HFF-Myc (cell line): ENCODE results near the gene GJB5.
A peak's percentile ranks its signal among the peaks of the same experiment; 100 is the strongest.

ENCODE experiments used
- DNase-seq: peaks from one replicate; pipeline ENCODE4 v3.0.0-alpha.2; 2011; ENCODE audit warnings: low read depth; ENCODE audit errors: extremely low read depth
- H3K4me3 ChIP-seq: replicated peaks from 2 replicates; pipeline ENCODE4 v1.5.1; 2011; ENCODE audit warnings: low read depth, mild to moderate bottlenecking, control low read depth, low read length
- CTCF ChIP-seq: IDR thresholded peaks from 2 replicates; pipeline ENCODE4 v1.5.1; 2012; ENCODE audit warnings: mild to moderate bottlenecking, low read depth, low read length, control low read depth; ENCODE audit errors: missing control alignments

The GJB5 gene

DNA sequence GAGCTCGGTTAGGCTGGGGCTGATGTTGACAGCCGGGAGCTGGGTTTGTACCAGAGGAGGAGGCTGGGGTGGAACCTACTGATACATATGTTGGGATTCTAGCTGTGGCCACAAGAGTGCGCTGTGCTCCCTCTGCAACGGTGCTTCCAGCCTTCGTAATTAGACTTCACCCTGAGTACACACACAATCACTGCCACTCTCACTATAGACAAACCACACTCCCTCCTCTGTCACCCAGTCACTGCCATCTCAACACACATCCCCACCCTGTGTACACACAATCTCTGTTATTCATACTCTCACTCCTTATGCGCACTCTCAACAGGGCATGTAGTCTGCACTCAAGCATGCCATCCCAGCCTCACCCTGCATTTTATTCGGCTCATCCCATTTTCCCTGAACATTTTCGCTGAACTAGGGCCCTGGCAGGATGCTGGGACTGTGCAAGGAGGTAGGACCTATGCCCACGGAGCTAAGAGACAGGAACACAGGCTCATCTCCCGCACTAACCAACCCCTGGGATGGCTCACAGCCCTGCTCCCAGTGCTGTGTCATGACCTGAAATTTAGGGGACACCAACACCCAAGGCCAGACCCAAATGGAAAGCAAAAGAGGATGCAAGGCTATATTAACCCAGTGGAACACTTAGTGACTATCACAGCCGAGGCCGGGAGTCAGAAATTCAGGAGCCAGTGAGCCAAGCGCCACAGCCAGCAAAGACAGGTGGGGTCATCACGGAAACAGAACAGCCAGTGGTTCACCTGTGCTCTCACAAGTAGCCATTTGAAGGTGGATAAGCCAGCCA, 31.9 kb downstream of the GJB5 start:
- no peak overlapping the region for H3K4me3 ChIP-seq
- peak; percentile 86 for TF ChIP-seq CTCF
- DNase-seq: peak; percentile 44

- DNase-seq: no peak
- no peak overlapping the region for H3K4me3 ChIP-seq
- TF ChIP-seq CTCF: no peak
Observed at GRCh38 chr1:34787461-34788420, 32.9 kb downstream of the GJB5 start.

DNA sequence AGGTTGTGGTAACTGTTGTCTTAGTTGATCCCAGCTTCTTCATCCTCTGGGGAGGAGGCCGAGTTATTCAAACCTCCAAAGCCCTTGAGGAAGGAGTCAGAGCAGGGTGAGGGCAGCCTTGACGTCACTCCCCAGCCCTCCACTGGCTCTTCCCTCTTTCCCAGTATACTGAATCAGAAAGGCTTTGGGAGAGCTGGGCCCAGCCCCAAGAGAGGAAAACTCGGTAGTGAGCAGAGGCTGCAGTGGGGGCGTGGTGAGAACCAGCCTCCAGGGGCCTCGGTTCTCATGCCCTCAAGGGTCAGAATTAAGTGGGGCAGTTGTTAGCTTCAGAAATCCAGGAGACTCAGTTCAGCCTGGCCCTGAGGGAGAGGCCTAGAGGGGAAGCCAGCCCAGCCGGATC, 36.1 kb downstream of the GJB5 start:
- DNase-seq: no peak
- TF ChIP-seq CTCF: no peak
- no peak overlapping the region for H3K4me3 ChIP-seq

DNA sequence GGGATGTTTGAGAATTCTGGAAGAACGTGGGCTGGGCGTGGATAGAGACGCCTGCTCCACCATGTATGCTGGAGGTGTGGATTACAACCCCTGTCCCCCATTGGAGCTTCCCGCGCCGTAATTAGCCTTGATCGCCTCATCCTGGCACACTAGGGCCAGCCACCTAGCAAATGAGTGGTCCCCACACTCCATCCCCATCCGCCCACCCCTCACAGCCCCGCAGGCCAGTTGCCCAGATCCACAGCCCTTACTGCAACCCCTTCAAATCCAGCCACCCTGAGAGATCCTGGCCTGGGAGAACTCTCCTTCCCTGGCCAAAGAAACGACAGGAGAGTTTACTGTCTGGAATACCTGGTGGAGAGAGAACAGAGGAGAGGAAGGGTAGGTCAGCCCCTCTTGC, 37.6 kb downstream of the GJB5 start:
- TF ChIP-seq CTCF: no peak
- no peak overlapping the region for H3K4me3 ChIP-seq
- no peak for DNase-seq

DNA sequence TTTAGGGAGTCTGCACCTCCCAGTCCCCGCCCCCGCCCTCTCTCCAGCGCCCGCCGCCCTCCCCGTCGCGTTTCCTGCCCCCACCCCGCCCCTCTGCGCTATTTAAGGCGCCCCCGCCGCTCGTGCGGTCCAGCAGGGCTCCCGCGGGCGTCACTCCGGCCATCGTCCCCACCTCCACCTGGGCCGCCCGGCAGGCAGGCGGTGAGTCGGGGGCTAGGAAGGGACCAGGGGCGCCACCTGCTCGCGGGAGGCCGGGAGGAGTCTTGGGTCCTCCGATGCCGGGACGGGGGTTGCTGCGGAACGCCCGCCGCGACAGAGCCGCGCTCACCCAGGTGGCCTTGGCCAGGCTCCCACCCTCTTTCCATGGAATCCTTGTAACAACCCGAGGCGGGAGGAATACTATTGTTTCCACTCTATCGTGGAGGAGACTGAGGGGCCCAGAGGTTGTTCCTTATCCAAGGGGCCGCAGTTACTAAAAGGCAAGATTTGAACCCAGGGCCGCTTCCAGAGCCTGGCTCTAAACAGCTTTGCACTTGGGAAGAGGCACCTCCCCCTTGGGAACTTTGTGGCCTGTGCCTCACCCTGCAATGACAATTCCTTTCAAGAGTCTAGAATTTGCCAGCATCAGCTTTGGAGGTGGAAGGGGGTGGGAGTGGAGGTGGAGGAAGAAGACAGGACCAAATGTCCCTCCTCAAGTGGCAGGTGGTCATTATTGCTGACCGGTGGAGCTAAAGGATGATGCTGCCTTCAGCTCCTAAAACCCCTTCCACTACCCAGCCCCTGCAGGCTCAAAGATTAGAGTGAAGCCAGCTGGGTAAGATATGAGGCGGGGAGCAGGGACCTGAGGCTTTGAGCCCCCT, 38.3 kb downstream of the GJB5 start, which contains the start of gene GJA4:
Gene GJA4 (plus strand): TSS at position 132 of the 860 bp plus-strand sequence. CDS start 1,215 bp downstream, outside the sequence.
- DNase-seq: no peak
- TF ChIP-seq CTCF: no peak
- no peak within 1 kb of the TSS for H3K4me3 ChIP-seq
